HEK293 (cell line): ENCODE measurements around the gene LRRC32.

ENCODE experiments used
- CTCF ChIA-PET: fragments of 350-600 bp; formaldehyde crosslinking; extraction: SDS; loops from one replicate; lab custom pipeline; 2021; ENCODE audit warnings: antibody characterized with exemption; lab: Yijun Ruan, JAX
- POLR2A ChIA-PET: fragments of 300-600 bp; formaldehyde crosslinking; extraction: SDS; loops from one replicate; lab custom pipeline; 2020; ENCODE audit warnings: antibody characterized with exemption, inconsistent platforms; lab: Yijun Ruan, JAX
- H3K27ac ChIP-seq: fragments of 200-500 bp; sonication (Bioruptor generic); 2 replicates; pipeline ENCODE4 v1.5.1; 2014; ENCODE audit warnings: low read depth, low read length, control low read depth, inconsistent platforms; ENCODE audit errors: extremely low read depth
- H3K36me3 ChIP-seq, 2 experiments: fragments of 200-500 bp in 1 of 2; sonication (Bioruptor generic) in 1 of 2; 1 replicate in 1 of 2; 2 replicates in 1 of 2; pipeline ENCODE4 v1.5.1; 2014 to 2017; ENCODE audit warnings: inconsistent platforms in 2 of 2, low read length in 2 of 2; ENCODE audit not compliant: control insufficient read depth in 2 of 2, insufficient read depth in 1 of 2
- H3K4me1 ChIP-seq: fragments of 200-500 bp; sonication (Bioruptor generic); 2 replicates; pipeline ENCODE4 v1.5.1; 2014; ENCODE audit warnings: mild to moderate bottlenecking, low read length, inconsistent platforms; ENCODE audit not compliant: control insufficient read depth, insufficient read depth
- H3K4me3 ChIP-seq: 2 replicates; pipeline ENCODE4 v1.5.1; 2011; ENCODE audit warnings: low read depth, mild to moderate bottlenecking, control low read depth, low read length, moderate library complexity
- H3K9me3 ChIP-seq: fragments of 200-500 bp; sonication (Bioruptor generic); 2 replicates; pipeline ENCODE4 v1.5.1; 2014; ENCODE audit warnings: low read depth, low read length, inconsistent platforms; ENCODE audit not compliant: control insufficient read depth, insufficient read depth
- BCL6B ChIP-seq: fragments of 450-650 bp; formaldehyde crosslinking; IDR thresholded peaks from 2 replicates; pipeline ENCODE4 v1.5.1; 2017; ENCODE audit warnings: missing biosample characterization, missing genetic modification characterization
- EGR2 ChIP-seq: fragments of 450-650 bp; formaldehyde crosslinking; IDR thresholded peaks from 2 replicates; pipeline ENCODE4 v1.5.1; 2016; ENCODE audit warnings: low read depth, missing biosample characterization, missing genetic modification characterization
- GLI4 ChIP-seq: fragments of 450-650 bp; formaldehyde crosslinking; IDR thresholded peaks from 2 replicates; pipeline ENCODE4 v1.5.1; 2016; ENCODE audit warnings: missing biosample characterization, missing genetic modification characterization
- PRDM1 ChIP-seq: fragments of 450-650 bp; formaldehyde crosslinking; IDR thresholded peaks from 2 replicates; pipeline ENCODE4; 2016; ENCODE audit warnings: missing biosample characterization, missing genetic modification characterization
- SP3 ChIP-seq: fragments of 450-650 bp; formaldehyde crosslinking; IDR thresholded peaks from 2 replicates; pipeline ENCODE4 v1.5.1; 2016; ENCODE audit warnings: missing biosample characterization, missing genetic modification characterization
- YY2 ChIP-seq: fragments of 450-650 bp; formaldehyde crosslinking; IDR thresholded peaks from 2 replicates; pipeline ENCODE4 v1.5.1; 2016; ENCODE audit warnings: missing biosample characterization, missing genetic modification characterization
- ZNF112 ChIP-seq: fragments of 450-650 bp; formaldehyde crosslinking; IDR thresholded peaks from 2 replicates; pipeline ENCODE4 v1.5.0; 2017; ENCODE audit warnings: missing biosample characterization, missing genetic modification characterization
- ZNF155 ChIP-seq: fragments of 450-650 bp; formaldehyde crosslinking; IDR thresholded peaks from 2 replicates; pipeline ENCODE4 v1.5.1; 2016; ENCODE audit warnings: missing biosample characterization, missing genetic modification characterization
- ZNF174 ChIP-seq: fragments of 450-650 bp; formaldehyde crosslinking; IDR thresholded peaks from 2 replicates; pipeline ENCODE4 v1.5.0; 2017; ENCODE audit warnings: missing biosample characterization, mild to moderate bottlenecking, missing genetic modification characterization
- ZNF223 ChIP-seq: fragments of 450-650 bp; formaldehyde crosslinking; IDR thresholded peaks from 2 replicates; pipeline ENCODE4 v1.5.1; 2016; ENCODE audit warnings: missing biosample characterization, missing genetic modification characterization
- ZNF280D ChIP-seq: fragments of 450-650 bp; formaldehyde crosslinking; IDR thresholded peaks from 2 replicates; pipeline ENCODE4 v1.5.1; 2016; ENCODE audit warnings: missing biosample characterization, missing genetic modification characterization
- ZNF324 ChIP-seq: fragments of 450-650 bp; formaldehyde crosslinking; IDR thresholded peaks from 2 replicates; pipeline ENCODE4 v1.5.1; 2016; ENCODE audit warnings: missing biosample characterization, missing genetic modification characterization
- ZNF518A ChIP-seq: fragments of 450-650 bp; formaldehyde crosslinking; conservative IDR thresholded peaks from 2 replicates; pipeline ENCODE4 v1.5.1; 2016; ENCODE audit warnings: low read depth, missing biosample characterization, missing genetic modification characterization
- ZNF624 ChIP-seq: fragments of 450-650 bp; formaldehyde crosslinking; IDR thresholded peaks from 2 replicates; pipeline ENCODE4 v1.5.1; 2017; ENCODE audit warnings: missing biosample characterization, missing genetic modification characterization
- ZSCAN18 ChIP-seq: fragments of 450-650 bp; formaldehyde crosslinking; IDR thresholded peaks from 2 replicates; pipeline ENCODE4 v1.5.1; 2016; ENCODE audit warnings: missing biosample characterization, missing genetic modification characterization

LRRC32 gene

GRCh38 chr11:76667856-76668255 is 2.7 kb downstream of the LRRC32 start:
- Histone ChIP-seq H3K9me3 (no peaks in the 10 kb centered on the region), H3K36me3 (no peaks in the 10 kb centered on the region), H3K4me3 (no peak overlapping the region), H3K27ac (no peak overlapping the region), H3K4me1 (no peaks in the 10 kb centered on the region)
- ChIA-PET CTCF (interaction anchor here (0.9 kb wide), 1 partner anchor 349 kb away, joined by 3 read pairs; no protein-coding TSS in a partner anchor), POLR2A (no interaction called here)
- no peak for TF ChIP-seq YY2 (tag by site-specific recombination)
- TF ChIP-seq ZNF223 (tag by site-specific recombination), result no peak
- TF ChIP-seq ZNF280D, result no peak
- TF ChIP-seq ZNF518A (tag by site-specific recombination), result no peak
- no peak for TF ChIP-seq PRDM1 (tag by site-specific recombination)

- no peaks in the 10 kb centered on the region for H3K4me1 ChIP-seq
- no peaks in the 10 kb centered on the region for H3K9me3 ChIP-seq
- no peaks in the 10 kb centered on the region for H3K36me3 ChIP-seq
- no peak overlapping the region for H3K27ac ChIP-seq
- ChIA-PET POLR2A (no interaction called here), CTCF (interaction anchor here (0.8 kb wide), 1 partner anchor 460 kb away, joined by 3 read pairs; no protein-coding TSS in a partner anchor)
- TF ChIP-seq BCL6B (tag by site-specific recombination), result no peak
- TF ChIP-seq EGR2, result no peak
- TF ChIP-seq SP3, result no peak
- TF ChIP-seq ZNF112 (tag by site-specific recombination), result no peak
- TF ChIP-seq ZNF155, result no peak
- TF ChIP-seq GLI4 (tag by site-specific recombination), result no peak
- TF ChIP-seq YY2 (tag by site-specific recombination), result no peak
- TF ChIP-seq ZNF324 (tag by site-specific recombination), result no peak
- no peak for TF ChIP-seq ZNF174 (tag by site-specific recombination)
- no peak for TF ChIP-seq ZSCAN18 (tag by site-specific recombination)
- no peak for TF ChIP-seq ZNF624 (tag by site-specific recombination)
- H3K4me3 ChIP-seq, result no peak overlapping the region
Observed at GRCh38 chr11:76667271-76667818, 3.2 kb downstream of the LRRC32 start.
